Measurements from ENCODE around the gene CABLES1.

CABLES1 gene

GRCh38 chr18:23257686-23258565 lies 122.6 kb downstream of the CABLES1 start:
- no peak for TF ChIP-seq CTCF (IDR thresholded peaks at IDR 0.05; ENCODE audit: low read depth, low read length, missing control alignments)
- no peak overlapping the region for H3K4me3 ChIP-seq (ENCODE audit: low read depth, low read length)
- DNase-seq (ENCODE audit: low read depth), result no peak

DNA sequence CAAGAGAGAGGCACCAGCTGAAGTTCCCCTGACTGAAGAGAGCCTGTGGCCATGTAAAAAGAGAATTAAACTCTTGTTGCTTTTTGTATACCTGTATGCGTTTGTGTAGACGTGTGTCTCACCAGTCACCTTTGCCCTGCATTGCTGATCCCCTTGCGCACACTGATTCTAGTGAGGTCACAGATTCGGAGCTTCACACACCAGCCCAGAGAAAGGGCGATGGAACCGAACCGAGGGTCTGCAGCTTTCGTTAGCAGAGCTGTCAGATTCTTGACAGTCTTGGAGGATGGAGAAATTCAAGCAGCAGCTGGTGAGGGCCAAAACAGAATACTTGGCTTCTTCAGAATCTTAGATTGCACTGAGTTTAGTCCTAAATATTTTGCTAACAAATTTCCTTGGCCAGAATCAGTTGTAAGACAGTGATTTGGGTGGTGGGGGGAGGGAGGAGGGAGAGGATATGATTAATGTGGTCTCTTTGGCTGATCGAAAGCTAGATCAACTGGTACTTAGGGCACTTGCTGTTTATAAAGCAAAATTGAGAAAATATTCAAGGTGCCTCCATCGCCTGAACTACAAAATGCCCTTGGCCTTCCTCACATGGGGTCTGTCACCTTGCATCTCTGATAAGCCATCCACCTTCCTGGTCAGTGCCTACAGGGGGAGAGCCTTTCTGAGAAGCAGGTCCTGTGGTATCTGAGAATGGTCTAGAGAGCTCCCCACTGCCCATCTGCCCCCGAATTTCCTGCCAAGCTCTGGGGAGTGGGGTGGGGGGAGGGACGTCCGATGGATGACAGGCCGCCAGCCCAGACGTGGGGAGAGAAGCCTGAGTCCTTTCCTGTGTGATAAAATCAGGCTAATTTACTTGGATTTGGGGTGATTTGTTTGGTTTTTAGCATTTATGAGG lies 123.5 kb downstream of the CABLES1 start:
- no peak overlapping the region for H3K4me3 ChIP-seq (ENCODE audit: low read depth, low read length)
- DNase-seq (ENCODE audit: low read depth), result no peak
- TF ChIP-seq CTCF (IDR thresholded peaks at IDR 0.05; ENCODE audit: low read depth, low read length, missing control alignments), result no peak

GRCh38 chr18:23259701-23260681 lies 124.7 kb downstream of the CABLES1 start:
- H3K4me3 ChIP-seq (ENCODE audit: low read depth, low read length), result no peak overlapping the region
- DNase-seq (ENCODE audit: low read depth), result no peak
- no peak for TF ChIP-seq CTCF (IDR thresholded peaks at IDR 0.05; ENCODE audit: low read depth, low read length, missing control alignments)

DNA sequence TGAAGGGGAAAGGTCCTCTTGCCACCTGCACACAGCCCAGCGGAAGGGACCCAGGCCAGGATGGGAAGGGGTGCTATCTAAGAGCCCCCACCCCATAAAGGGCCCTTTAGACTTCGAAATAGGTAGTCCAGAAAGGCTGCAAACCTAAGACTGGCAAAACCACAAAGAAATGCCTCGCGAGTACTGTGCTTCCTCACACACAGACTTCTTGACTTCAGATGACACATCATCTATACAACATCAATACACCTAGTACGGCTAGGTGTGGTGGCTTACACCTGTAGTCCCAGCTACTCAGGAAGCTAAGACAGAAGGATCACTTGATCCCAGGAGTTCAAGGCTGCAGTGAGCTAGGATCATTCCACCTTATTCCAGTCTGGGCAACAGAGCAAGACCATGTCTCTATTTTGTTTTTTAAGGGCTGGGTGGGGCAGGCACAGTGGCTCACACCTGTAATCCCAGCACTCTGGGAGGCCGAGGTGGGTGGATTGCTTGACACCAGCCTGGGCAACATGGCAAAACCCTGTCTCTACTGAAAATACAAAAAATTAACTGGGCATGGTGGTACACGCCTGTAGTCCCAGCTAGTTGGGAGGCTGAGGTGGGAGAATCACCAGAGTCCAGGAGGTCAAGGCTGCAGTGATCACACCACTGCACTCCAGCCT lies 125.8 kb downstream of the CABLES1 start:
- no peak overlapping the region for H3K4me3 ChIP-seq (ENCODE audit: low read depth, low read length)

DNA sequence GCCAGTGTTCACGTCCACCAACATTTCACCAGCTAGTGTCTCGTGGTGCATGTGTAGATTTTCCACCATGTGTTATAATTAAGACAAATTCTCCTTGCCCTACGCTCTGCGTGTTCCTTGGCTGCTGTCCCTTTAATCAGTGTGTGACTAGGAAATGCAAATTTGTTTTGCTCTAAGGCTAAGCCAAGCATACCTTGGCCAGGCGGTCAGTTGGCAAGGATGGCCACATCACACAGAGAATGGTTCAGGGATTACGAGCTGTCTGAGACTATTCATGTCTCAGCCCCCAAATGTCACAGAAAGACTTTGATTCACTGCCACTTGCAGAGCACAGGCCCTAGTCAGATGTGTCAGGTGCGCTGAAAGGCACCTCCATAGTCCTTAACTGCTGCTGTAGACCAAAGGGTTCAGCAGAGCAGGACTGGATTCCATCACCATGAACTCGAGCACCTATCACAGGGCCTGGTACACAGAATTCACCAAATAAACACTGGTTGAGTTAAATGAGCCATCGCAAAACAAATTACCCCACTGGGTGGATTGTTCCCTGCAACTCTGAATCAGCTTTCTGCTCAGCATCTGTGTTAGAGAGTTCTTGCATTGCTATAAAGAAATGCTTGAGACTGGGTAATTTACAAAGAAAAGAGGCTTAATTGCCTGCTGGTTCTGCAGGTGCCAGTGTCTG lies 128.4 kb downstream of the CABLES1 start:
- TF ChIP-seq CTCF (IDR thresholded peaks at IDR 0.05; ENCODE audit: low read depth, low read length, missing control alignments), result no peak
- no peak overlapping the region for H3K4me3 ChIP-seq (ENCODE audit: low read depth, low read length)
- no peak for DNase-seq (ENCODE audit: low read depth)

More for the DNA sequence above, 125.8 kb downstream of the CABLES1 start:
- TF ChIP-seq CTCF (IDR thresholded peaks at IDR 0.05; ENCODE audit: low read depth, low read length, missing control alignments), result no peak
- DNase-seq (ENCODE audit: low read depth), result no peak
